A549 (cell line): ENCODE data around the gene NAT10.

Source experiments
- EP300 ChIP-seq, 2 experiments: fragments of >200 bp; sonication (Bioruptor Twin); formaldehyde crosslinking; IDR thresholded peaks; 2 replicates in 1 of 2; 3 replicates in 1 of 2; pipeline ENCODE4 v1.6.1; 2016 to 2017
- HOXA7 ChIP-seq: fragments of 250-450 bp; sonication (Bioruptor Pico); IDR thresholded peaks from 2 replicates; pipeline ENCODE4 v1.5.0; 2020; ENCODE audit warnings: mild to moderate bottlenecking, moderate library complexity
- JUN ChIP-seq, 2 experiments: fragments of >200 bp; sonication (Bioruptor Twin); formaldehyde crosslinking; IDR thresholded peaks; 2 replicates in 1 of 2; 3 replicates in 1 of 2; pipeline ENCODE4 v1.6.1; 2016 to 2017
- JUNB ChIP-seq: fragments of >200 bp; sonication (Bioruptor Twin); formaldehyde crosslinking; IDR thresholded peaks from 2 replicates; pipeline ENCODE4 v1.6.1; 2016
- POLR2A ChIP-seq: IDR thresholded peaks from 2 replicates; pipeline ENCODE4 v1.6.1; 2012; ENCODE audit warnings: mild to moderate bottlenecking, low read length
- POLR2AphosphoS2 ChIP-seq: conservative IDR thresholded peaks from 2 replicates; pipeline ENCODE4 v1.6.1; 2012; ENCODE audit warnings: low read length, improper control_type of control experiment, inconsistent platforms
- RAD21 ChIP-seq, 2 experiments: fragments of >200 bp in 1 of 2; sonication (Bioruptor Twin) in 1 of 2; formaldehyde crosslinking in 1 of 2; IDR thresholded peaks in 1 of 2; conservative IDR thresholded peaks in 1 of 2; 2 replicates in 1 of 2; 3 replicates in 1 of 2; pipeline ENCODE4 v1.6.1; 2012 to 2018; ENCODE audit warnings: inconsistent platforms in 1 of 2
- RFX5 ChIP-seq: fragments of 450-650 bp; IDR thresholded peaks from 2 replicates; pipeline ENCODE4 v1.7.1; 2014; ENCODE audit warnings: antibody characterized with exemption, mild to moderate bottlenecking, moderate library complexity
- RNF2 ChIP-seq: fragments of 200-600 bp; sonication (generic); IDR thresholded peaks from 2 replicates; pipeline ENCODE4 v1.6.1; 2016; ENCODE audit warnings: low read depth, mild to moderate bottlenecking, antibody characterized with exemption, moderate library complexity, borderline replicate concordance
- SMC3 ChIP-seq: fragments of >200 bp; sonication (Bioruptor Twin); formaldehyde crosslinking; IDR thresholded peaks from 3 replicates; pipeline ENCODE4 v1.6.1; 2018; ENCODE audit warnings: inconsistent platforms
- TP53 ChIP-seq: fragments of 250-450 bp; sonication (Bioruptor Pico); IDR thresholded peaks from 2 replicates; pipeline ENCODE4 v1.5.0; 2021; ENCODE audit warnings: mild to moderate bottlenecking, moderate library complexity
- TF ChIP-seq, protein P1 (sequence below): fragments of >200 bp; sonication (Bioruptor Twin); formaldehyde crosslinking; IDR thresholded peaks from 3 replicates; pipeline ENCODE4 v1.5.1; 2016
- TF ChIP-seq, protein P2 (sequence below): fragments of 150-350 bp; IDR thresholded peaks from 2 replicates; pipeline ENCODE4 v1.6.1; 2014; ENCODE audit warnings: low read depth, mild to moderate bottlenecking, low read length

- TF ChIP-seq, protein P1, sequence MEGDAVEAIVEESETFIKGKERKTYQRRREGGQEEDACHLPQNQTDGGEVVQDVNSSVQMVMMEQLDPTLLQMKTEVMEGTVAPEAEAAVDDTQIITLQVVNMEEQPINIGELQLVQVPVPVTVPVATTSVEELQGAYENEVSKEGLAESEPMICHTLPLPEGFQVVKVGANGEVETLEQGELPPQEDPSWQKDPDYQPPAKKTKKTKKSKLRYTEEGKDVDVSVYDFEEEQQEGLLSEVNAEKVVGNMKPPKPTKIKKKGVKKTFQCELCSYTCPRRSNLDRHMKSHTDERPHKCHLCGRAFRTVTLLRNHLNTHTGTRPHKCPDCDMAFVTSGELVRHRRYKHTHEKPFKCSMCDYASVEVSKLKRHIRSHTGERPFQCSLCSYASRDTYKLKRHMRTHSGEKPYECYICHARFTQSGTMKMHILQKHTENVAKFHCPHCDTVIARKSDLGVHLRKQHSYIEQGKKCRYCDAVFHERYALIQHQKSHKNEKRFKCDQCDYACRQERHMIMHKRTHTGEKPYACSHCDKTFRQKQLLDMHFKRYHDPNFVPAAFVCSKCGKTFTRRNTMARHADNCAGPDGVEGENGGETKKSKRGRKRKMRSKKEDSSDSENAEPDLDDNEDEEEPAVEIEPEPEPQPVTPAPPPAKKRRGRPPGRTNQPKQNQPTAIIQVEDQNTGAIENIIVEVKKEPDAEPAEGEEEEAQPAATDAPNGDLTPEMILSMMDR, result no peak
- TF ChIP-seq SMC3 (no peak), RNF2 (no peak), TP53 (CRISPR knock-in tag) (no peak), POLR2A (no peak), JUNB (no peak), EP300 (IDR thresholded peaks at IDR 0.05) (no peak), POLR2AphosphoS2 (no peak), HOXA7 (CRISPR knock-in tag) (no peak), RFX5 (no peak), RAD21 (conservative IDR thresholded peaks at IDR 0.05 in 1 of 2, IDR thresholded peaks at IDR 0.05 in 1 of 2) (no peak), JUN (IDR thresholded peaks at IDR 0.05) (no peak)
- TF ChIP-seq, protein P2, sequence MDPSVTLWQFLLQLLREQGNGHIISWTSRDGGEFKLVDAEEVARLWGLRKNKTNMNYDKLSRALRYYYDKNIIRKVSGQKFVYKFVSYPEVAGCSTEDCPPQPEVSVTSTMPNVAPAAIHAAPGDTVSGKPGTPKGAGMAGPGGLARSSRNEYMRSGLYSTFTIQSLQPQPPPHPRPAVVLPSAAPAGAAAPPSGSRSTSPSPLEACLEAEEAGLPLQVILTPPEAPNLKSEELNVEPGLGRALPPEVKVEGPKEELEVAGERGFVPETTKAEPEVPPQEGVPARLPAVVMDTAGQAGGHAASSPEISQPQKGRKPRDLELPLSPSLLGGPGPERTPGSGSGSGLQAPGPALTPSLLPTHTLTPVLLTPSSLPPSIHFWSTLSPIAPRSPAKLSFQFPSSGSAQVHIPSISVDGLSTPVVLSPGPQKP, result no peak
Observed at GRCh38 chr11:34192481-34193401, 87.3 kb downstream of the NAT10 start.
